HG03469 (cell line): ENCODE data around the gene ZNF180.
"Not testable (repeated sequence)": the region's sequence is repeated elsewhere in the genome, so short reads cannot be mapped to it uniquely, and the experiment has no call there.

Source experiments
- ATAC-seq: cut with Tn5 transposase; IDR thresholded peaks from one replicate; pipeline ENCODE4 v1.9.1; 2021; ENCODE audit warnings: mild to moderate bottlenecking, moderate library complexity, moderate number of reproducible peaks; ENCODE audit not compliant: unreplicated experiment

Gene ZNF180

GRCh38 chr19:44499559-44499958 is 763 bp downstream of the ZNF180 start:
- no peak for ATAC-seq

GRCh38 chr19:44498988-44499387 is 1.3 kb downstream of the ZNF180 start:
- ATAC-seq = no peak

DNA sequence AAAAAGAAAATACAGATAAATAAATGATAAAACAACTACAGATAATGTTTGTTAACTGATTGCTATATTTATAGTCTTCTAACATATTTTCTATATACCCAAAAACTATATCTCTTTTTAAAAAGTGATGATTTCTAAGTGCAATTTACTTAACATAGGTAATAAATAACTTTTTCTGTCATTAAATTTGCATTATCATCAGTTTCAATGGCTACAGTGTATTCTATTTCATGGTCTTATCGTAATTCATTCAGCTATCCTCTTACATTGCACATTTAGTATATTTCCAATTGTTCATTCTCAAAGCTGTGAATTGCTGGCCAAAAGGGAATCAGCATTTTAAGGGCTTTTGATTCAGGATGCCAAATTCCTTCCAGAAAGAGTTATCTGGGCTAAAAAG is 3.6 kb downstream of the ZNF180 start:
- no peak for ATAC-seq

GRCh38 chr19:44476559-44477408 is 23.5 kb downstream of the ZNF180 start:
- ATAC-seq = no peak

- ATAC-seq = not testable (repeated sequence)
Measured at GRCh38 chr19:44468730-44469129, 31.6 kb downstream of the ZNF180 start.

GRCh38 chr19:44462600-44463286 is 37.6 kb downstream of the ZNF180 start:
- ATAC-seq = not testable (repeated sequence)

- ATAC-seq = not testable (repeated sequence)
Measured at GRCh38 chr19:44456016-44456415, 44.3 kb downstream of the ZNF180 start.

DNA sequence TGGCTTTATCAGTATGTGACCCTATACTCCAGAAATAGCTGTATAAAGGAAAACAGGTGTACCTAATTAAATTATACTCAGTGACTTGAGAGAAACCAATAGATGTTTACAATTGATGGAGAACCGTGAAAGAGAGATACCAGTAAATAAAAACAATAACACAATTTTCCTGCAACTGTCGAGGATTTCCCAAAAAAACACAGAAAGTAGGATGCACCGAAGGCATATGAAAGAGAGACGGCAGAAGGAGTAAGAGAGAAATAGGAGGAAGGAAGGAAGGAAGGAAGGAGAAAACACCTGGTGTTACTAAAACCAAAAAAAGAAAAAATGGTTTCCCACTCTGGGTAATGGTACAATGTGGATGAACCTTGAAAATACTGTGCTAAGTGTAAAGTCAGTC is 45.2 kb downstream of the ZNF180 start:
- no peak for ATAC-seq

GRCh38 chr19:44452367-44452766 is 48.0 kb downstream of the ZNF180 start:
- ATAC-seq = no peak

DNA sequence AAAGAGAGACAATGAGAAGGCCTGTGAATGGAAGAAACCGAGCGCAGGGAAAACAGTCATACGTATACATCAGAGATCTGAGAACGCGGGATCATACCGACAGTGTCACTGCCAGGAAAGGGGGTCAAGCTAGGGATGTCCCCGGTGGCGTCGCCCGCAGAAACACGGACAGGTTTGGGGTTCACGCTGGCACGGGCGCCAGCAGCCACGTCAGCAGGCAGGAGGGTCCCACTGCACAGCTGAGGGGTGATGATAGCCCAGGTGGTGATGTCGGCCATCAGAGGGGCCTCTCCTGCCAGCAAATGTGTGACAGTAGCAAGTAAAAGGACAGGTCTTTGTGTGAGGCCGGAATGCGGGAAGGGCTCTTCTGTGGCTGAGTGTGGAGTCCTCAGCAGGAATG is 48.6 kb downstream of the ZNF180 start:
- ATAC-seq = no peak

DNA sequence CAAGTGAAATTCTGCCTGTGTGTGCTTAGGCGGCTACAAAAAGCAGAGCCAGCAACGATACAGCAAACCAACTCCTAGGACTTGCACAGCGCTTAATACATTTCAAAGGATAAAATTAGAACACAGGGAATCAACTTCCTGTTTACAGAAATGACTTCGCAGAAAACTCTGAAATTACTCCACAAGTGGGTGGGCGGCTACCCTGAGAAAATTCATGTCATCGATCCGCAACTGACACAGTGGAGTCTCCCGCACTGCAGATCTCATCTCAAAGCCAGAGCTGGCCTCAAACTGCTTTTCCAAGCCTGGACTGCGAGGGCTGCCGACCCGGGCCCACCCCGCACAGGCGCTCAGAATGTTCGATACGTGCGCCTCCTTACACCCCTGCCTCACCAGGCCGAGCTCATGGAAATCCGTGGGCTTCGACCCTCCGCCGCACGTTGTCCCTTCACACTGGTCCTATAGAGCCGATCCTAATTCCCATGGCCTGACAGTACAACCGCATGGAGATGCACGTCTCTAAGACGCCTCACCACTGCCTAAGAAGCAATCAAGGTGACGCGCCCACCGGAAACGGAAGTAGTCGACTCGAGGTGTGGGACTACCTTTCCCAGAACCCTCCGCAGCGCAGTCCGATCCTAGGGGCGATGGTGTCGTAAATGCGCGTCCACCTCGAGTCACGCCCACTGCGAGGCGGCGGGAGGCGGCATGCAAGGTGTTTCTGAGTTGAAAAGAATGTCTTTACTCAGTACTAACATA is 52.2 kb downstream of the ZNF180 start, which contains the start of gene ZNF229:
ZNF229 (minus strand) TSS at position 557 of the 759 bp plus-strand sequence. CDS start 5,625 bp downstream, outside the sequence.
- no peak for ATAC-seq

DNA sequence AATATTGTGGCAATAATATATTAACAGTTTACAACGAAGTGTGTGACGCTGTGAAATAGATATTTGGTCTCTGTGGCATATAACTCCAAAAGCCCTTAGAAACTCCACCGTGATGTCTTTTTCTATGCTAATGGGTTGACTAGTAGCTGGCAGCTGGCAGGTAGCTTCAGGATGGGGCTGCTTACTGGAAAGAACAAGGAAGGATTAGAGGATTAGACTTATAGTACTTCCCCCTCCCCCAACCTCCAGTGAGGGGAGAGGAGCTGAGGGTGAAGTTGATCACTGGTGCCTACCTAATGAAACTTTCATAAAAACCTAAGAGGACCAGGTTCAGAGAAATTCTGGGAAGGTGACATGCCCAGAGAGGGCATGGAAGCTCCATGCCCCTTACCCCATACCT is 61.9 kb downstream of the ZNF180 start:
- ATAC-seq = no peak

- ATAC-seq = no peak
Measured at GRCh38 chr19:44435441-44435840, 64.9 kb downstream of the ZNF180 start.

DNA sequence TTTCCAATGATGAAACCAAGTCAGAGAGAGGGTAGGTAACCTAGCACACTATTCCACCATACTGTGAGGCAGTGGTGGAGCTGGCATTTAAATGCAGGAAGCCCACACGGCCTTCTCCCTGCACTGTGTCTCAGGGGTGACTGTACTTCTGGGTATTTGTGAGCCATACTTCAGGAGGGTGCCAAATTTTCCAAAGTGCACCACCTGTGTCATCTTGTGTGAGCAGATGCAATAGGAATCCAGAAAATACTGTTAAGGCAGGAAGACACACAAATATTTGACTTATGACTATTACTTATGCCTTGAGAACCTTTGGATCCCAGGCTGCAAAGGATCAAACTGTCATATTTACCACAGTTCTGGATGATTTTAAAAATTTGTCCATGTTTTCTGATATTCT is 69.4 kb downstream of the ZNF180 start:
- no peak for ATAC-seq
